Measurements from ENCODE around the gene GSTT2B.

GRCh38 chr22:23969071-23969470 lies 8.1 kb upstream of the GSTT2B start:
- TF ChIP-seq CTCF (IDR thresholded peaks at IDR 0.05) (no peak), ZFX (IDR thresholded peaks at IDR 0.05; ENCODE audit: borderline replicate concordance) (no peak)
